Left cardiac atrium (tissue), 4 donors: Measurements from ENCODE around the gene COL18A1. TPM values are rescaled to one million over a fixed set of nuclear protein-coding genes. Genes with fewer than 3 reads are reported as not detected.
A peak's percentile ranks its signal among the peaks of the same experiment; 100 is the strongest.

ENCODE experiments used
- ATAC-seq, 2 donors: fragments of 200-7000 bp; cut with Tn5 transposase; one replicate each; pipeline ENCODE4 v1.9.1; 2020; ENCODE audit warnings: mild to moderate bottlenecking in 2 of 2, moderate library complexity in 2 of 2
- DNase-seq: peaks from one replicate; pipeline ENCODE4 v3.0.0-alpha.2; 2020
- intact Hi-C, 2 donors: fragments of 100-400 bp; cut with DNase I; formaldehyde crosslinking; loops; one replicate each; pipeline versions ENCODE4 v1.14.1 to v1.15.1; 2022 to 2023
- total RNA-seq, 2 donors: library from RNA; stranded (reverse); fragmentation: NEBNext Ultra II Directional; extraction: Animal tissue kit (Norgen Biotek cat#: 25700); gene quantifications; one replicate each; pipeline ENCODE4 v1.2.1, GENCODE V29; 2021
- donor health status: DM: no; HTN: yes; CAD: no.
- donor health status: DM: no; HTN: yes; CAD: no; lungs with severe emphysema.
- donor health status: DM: yes; HTN: yes; CAD: no.
- donor health status: Dilated cardiomyopathy.

COL18A1 gene
- total RNA-seq, 2 donors from 2014 or later = 53.4 to 104 TPM

DNA sequence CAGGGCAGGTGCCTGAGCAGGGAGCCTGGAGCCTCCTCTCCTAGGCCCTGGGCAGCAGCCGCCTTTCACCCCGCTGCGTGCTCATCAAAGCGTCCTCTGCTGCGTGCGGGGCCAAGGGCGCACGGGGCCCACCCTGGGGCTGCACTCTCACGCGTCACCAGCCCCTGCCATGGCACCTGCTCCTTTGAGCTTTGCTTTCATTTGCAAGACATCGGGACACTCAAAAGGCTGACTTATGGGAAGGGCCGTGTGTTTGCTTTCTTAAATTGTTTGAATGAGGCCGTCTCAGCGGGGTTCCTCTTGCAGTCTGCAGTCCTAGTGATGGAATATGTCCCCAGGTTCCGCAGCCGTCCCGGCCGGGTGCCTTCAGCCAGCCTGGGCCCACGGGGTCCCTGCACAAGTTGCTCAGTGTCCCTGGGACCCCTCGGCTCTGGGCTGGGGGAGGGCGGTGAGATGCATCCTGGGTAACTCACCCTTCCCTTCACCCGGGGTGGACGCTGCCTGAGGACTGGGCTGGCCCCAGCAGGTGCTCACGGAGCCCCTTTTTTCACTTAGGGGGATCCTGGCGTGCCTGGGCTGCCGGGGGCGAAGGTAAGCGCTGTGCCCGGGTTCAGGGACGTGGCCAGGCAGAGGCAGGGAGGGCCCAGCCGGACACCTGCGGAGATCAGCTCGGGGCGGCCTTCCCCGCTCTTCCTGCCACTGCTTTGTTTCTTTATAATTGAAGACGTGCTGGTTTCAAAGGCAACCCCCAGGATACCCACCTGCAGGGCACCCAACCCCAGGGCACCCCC, 84.2 kb downstream of the COL18A1 start:
- ATAC-seq (no peak), DNase-seq (no peak)
- intact Hi-C loops = no loop called here

DNA sequence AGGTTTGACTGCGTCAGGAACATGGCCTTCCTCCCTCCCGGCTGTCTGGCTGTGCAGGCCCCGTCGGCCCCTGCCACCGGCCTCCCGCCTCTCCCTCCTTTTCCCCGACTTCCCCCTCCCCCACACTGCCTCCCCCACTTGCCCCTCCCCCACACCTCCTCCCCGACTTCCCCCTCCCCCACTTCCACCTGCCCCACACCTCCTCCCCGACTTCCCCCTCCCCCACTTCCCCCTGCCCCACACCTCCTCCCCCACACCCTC, 84.7 kb downstream of the COL18A1 start:
- intact Hi-C loops = no loop called here
- ATAC-seq = no peak
- no peak for DNase-seq

DNA sequence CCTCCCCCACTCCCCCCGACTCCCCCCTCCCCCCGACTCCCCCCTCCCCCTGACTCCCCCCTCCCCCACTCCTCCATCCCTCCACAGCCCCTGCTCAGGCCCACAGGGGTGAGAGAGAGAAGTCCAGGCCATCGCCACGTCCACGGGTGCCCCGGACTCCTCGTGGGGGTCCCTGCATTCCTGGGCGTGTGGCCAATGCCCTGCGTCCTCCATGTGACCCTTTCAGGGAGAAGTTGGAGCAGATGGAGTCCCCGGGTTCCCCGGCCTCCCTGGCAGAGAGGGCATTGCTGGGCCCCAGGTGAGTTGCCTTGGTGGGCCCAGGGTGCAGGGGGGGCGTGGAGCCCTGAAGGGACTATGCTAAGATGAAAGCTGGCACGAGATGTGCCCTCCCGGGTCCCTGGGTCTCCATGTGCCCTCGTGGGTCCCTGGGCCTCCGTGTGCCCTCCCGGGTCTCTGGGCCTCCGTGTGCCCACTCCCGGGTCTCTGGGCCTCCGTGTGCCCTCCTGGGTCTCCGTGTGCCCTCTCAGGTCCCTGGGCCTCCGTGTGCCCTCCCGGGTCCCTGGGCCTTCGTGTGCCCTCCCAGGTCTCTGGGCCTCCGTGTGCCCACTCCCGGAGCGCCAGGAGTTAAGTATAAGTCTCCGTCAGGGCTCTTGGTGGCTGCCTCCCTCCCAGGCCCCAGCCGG, 85.2 kb downstream of the COL18A1 start:
- ATAC-seq (no peak), DNase-seq (no peak)
- intact Hi-C loops = no loop called here

DNA sequence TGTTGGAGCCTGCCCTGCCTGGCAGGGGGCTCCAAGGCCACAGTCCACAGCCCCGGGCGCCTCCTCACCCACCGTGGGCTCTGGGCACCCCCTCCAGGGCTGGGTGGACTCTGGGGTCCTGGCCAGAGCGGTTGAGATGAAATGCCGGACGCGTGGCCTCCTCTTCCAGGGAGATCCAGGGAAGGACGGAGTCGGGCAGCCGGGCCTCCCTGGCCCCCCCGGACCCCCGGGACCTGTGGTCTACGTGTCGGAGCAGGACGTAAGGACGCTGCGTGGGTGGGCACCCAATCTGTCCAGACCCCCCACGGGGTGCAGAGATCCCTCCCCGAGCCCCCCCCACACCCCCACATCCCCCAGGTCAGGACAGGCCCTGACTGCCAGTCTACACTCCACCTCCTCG, 86.1 kb downstream of the COL18A1 start:
- ATAC-seq (no peak), DNase-seq (no peak)
- intact Hi-C loops = no loop called here

DNA sequence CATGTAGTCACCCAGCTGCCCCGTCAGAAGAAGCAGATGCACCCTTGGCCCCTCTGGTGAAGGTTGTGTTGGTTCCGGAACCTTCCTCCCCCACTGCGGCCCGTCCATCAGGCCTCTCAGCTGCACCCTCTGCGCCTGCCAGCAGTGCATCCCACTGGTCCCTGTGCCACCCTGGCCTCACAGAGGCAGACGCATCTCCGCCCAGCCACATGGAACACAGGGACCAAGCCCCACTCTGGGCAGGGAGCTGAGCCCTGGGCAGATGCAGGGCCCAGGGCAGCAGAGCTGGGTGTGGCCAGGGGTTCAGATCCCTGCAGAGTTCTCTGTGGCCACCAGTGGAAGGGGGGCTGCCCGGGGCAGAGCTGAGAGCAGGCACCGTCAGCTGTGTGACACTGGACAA, 86.7 kb downstream of the COL18A1 start:
- intact Hi-C loops = no loop called here
- DNase-seq = no peak
- ATAC-seq = no peak

DNA sequence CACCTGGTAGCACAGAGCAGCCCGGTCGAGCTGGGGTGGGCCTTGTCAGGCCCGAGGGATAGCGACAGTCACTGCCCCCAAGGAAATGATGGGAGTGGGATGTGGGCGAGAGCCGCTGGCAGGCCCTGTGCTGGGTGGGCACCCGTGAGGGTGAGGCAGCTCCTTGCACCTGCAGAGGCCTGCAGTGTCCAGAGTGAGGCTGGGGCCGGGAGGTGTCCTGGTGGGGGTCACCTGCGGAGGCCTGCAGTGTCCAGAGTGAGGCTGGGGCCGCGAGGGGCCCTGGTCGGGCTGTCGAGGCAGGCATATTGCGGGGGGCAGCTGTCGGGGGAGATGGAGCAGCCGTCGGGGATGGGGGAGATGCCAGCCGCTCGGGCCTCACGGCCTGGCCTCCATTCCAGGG, 87.8 kb downstream of the COL18A1 start:
- intact Hi-C loops = no loop called here

DNA sequence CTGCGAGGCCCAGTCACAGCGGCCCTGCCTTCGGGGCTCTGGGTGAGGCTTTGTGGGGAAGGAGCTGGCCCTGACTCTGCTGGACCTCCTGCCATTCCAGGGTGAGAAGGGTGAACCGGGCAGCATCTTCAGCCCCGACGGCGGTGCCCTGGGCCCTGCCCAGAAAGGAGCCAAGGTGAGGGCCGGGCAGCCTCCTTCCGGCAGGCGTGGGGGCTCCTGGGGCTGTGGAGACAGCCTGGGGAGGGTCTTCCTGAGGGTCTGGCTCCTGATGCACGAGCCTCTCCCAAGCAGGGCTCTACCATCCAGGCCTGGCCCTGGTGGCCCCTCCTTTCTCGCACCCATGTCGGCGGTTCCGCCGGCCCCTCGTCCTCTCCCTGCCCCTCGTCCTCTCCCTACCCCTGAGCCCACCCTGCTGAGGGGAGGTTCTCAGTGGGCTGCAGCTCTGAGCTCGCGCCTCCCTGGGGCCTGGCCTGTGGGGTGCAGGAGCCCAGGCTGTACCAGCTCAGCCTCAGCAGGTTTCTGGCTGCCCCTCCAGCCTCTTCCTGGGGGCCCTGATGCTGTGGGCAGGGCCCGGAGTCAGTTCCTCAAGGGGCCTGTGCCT, 88.5 kb downstream of the COL18A1 start:
- ATAC-seq = no peak
- intact Hi-C loops = no loop called here
- DNase-seq = no peak

More for the DNA sequence above, 87.8 kb downstream of the COL18A1 start:
- ATAC-seq (no peak), DNase-seq (no peak)

DNA sequence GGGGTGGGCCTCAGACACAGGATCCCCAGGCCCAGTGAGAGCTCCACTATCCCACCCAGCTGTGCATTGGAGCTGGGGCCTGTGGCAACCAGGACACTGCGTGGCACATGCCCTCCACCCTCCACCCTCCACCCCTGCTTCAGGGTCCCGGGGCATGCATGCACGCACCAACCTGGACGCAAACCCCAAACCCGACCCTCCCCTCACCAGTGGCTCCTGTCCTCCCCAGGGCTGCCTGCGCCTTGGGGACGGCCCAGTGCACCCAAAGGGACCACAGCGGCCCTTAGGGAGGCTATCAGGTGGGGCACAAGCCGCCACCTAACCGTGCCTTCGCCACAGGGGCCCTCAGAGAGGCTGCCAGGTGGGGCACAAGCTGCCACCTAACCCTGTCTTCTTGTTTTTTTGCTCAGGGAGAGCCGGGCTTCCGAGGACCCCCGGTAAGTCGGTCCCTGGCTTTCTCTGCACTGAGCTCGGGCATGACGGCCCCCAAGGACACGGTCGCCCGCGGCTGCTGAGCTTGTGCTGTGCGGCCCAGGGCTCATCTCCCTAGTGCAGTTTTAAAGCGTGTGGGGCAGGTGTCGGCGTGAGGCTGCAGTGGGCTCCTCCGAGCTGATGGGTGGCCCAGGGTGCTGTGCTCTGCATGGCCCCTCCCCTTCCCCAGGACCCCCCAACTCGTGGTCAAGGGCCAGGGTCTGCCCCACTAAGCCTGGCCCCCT, 89.3 kb downstream of the COL18A1 start:
- intact Hi-C loops = no loop called here
- DNase-seq = no peak
- no peak for ATAC-seq

DNA sequence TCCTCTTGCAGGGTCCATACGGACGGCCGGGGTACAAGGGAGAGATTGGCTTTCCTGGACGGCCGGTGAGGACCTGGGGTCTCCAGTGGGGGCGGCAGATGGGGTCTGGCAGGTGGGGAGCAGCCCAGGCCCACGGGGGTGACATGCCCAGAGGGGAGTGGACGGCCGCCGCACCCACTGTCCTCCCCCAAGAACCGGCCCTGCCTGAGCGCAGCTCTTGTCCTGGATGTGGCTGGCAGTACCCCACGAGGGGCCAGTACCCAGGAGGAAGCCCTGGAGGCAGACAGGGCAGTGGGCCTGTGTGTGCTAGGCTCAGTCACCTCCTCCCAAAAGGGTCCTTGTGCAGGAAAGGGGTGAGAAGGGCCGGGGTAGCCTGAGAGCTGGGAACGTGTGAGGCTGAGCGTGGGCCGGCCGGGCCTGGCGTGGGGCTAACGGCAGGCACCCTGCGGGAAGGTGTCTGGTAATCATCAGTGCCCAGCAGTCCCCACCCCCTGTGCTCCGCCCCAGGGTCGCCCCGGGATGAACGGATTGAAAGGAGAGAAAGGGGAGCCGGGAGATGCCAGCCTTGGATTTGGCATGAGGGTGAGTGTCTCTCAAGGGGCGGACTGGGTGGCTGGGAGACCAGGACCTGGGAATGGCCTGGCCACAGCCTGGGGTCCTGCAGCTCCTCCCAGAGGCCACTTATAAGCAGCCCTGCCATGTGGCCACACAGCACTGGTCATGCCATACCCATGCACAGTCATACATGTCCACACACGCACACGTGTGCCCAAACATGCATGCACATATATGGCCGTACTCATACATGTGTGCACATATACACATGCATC, 90.1 kb downstream of the COL18A1 start:
- DNase-seq (peak; percentile 17), ATAC-seq (no peak)
- intact Hi-C loops = no loop called here

DNA sequence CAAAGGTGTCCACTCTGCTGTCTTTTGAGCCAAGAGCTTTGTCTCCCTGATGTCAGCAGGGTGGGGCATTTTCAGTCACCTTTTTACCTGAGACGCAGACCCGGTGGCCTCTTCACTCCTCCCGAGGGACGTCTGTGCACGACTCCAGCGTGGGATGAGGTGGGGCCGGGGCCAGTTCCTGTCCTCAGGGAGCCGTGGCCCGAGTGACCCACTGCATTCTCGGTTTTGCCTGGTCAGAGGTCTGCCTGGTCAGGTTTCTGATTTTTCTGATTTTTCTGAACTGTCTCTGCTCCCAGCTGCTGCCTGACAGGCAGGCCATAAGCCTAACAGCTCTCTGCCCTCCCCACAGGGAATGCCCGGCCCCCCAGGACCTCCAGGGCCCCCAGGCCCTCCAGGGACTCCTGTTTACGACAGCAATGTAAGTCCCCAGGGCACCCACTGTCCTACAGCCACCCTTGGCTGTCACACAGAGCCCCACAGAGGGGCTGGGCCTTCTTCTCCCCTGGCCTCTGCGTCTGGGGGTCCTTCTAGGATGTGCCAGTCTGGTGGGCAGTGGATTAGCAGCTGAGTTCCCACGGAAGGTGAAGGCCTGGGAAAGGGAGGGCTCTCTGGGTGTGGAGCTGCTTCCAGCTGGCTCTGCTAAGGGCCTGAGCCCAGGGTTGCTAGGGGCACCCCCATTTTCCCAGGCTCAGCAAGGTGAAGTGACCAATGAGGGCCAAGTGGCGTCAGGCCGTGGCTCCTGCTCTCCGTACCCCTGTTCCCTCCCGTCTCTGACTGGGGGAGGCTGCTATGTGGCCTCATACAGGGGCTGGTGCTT, 91.4 kb downstream of the COL18A1 start:
- intact Hi-C loops = no loop called here
- no peak for ATAC-seq
- peak; percentile 14 for DNase-seq

DNA sequence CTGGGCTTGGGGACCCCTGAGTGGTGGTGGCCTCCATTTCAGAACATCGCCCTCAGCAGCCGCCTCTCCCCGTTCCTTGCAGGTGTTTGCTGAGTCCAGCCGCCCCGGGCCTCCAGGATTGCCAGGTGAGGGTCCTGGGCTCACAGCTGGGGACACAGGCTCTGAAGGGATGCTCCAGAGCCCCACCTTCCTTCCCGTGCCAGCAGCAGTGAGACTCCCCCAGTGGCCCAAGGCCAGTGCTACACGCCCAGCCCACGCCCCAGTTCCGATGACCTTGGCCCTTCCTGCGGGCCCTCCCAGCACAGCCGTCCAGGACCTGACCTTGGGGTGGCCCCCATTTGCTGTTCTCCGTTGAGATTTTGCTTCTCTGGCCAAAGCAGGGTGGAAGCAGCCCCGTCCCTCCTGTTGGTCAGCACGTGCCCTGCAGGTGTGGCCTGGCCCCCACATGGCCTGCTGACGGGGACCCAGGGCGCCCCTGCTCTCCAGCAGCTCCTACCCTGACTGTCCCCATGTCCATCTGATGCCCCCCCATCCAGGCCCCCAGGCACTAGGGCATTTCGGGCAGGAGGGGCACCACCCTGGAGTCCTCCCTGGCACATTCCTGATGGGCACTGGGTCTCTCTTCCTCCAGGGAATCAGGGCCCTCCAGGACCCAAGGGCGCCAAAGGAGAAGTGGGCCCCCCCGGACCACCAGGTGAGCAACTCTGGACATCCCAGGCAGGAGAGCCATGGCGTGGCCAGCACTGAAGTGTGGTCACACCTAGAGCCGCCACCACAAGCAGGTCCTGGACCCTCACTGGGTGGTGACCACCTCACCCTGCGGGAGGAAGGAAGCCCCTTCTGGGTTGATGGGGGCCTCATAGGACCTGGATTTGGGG, 92.2 kb downstream of the COL18A1 start:
- ATAC-seq (no peak), DNase-seq (peak; percentile 22)
- intact Hi-C loops = no loop called here

DNA sequence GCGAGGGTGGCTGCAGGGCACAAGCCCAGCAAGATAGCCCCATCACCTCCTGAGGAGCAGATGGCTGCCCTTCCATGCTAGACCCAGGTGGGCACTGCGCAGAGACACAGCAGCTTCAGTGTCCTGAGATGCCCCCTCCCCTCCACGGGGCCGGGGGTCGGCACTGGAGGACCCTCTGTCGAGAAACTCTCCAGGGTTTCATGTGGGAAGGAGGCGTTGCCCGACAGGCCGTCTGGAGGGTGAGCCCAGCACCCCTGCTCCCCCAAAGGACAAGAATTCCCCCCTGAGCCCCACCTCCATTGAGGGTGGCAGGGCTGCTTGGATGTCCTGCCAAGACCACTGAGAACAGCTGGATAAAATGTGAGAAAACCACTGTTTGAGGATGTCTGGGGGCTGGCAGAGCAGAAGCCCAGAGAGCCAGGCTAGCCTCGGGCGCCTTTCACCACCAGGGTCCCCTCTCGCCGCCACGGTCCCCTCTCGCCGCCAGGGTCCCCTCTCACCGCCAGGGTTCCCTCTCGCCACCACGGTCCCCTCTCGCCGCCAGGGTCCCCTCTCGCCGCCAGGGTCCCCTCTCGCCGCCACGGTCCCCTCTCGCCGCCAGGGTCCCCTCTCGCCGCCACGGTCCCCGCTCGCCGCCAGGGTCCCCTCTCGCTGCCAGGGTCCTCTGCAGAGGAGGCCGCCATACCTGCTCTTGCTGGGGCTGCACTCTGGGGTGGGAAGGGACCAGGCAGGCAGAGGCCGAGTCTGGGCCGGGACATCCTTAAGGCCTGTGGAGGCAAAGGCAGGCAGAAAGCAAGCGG, 93.1 kb downstream of the COL18A1 start:
- DNase-seq (no peak), ATAC-seq (no peak)
- intact Hi-C loops = no loop called here

DNA sequence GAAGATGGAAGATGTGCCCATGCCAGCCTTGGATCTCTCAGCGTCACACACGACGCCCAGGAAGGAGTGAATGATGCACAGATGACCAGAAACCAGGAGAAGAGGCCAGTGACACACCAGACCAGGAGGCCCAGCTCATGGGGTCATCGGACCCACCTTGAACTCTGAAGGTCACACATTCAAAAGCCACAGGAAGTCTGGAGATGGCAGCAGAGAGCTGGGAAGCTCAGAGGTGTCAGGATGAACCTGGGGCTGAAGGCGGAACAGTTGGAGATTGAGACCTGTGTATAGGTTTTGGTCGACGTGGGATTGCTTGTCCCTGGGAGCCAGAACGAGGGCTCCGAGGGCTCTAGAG, 93.7 kb downstream of the COL18A1 start:
- no peak for DNase-seq

DNA sequence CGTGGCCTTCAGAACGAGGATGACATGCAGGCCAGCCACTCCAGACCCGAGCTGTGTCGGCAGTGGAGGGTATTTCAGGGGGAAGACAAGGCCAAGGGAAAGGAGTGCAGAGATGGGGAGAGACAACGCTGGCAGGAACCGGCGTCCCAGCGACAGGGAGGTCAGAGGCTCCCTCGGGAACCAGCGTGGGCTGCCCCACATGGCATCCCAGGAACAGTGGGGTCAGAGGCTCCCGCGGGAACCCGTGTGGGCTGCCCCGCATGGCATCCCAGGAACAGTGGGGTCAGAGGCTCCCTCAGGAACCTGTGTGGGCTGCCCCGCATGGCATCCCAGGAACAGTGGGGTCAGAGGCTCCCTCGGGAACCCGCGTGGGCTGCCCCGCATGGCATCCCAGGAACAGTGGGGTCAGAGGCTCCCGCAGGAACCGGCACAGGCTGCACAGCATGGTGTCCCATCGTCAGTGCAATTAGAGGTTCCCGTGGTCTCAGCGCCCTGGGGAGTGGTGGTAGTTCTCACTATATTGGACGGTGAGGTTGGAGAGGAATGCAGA, 94.3 kb downstream of the COL18A1 start:
- intact Hi-C loops = no loop called here
- ATAC-seq (no peak), DNase-seq (peak; percentile 12)

More for the DNA sequence above, 93.7 kb downstream of the COL18A1 start:
- intact Hi-C loops = no loop called here
- ATAC-seq = no peak

DNA sequence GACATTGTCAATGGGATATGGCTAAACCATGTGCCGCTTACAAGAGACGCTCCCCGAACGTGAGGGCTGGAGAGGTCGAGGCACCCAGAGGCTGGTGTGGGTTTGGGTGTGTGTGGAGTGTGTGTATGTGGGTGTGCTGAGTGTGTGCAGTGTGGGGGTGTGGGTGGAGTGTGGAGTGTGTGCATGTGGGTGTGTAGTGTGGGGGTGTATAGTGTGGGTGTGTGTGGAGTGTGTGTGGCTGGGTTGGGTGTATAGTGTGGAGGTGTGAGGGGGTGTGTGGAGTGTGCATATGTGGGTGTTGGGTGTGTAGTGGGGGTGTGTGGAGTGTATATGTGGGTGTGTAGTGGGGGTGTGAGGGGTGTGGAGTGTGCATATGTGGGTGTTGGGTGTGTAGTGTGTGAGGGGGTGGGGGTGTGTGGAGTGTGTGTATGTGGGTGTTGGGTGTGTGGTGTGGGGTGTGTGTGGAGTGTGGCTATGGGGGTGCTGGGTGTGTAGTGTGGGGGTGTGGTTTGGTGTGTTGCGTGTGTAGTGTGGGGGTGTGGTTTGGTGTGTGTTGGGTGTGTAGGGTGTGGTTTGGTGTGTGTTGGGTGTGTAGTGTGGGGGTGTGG, 95.1 kb downstream of the COL18A1 start:
- peak; percentile 11 for DNase-seq
- ATAC-seq = peak in 1 of 2 donors; percentile 4
- intact Hi-C loops = no loop called here
